ENCODE results near the gene TRHDE. TPM values are rescaled to one million over a fixed set of nuclear protein-coding genes. Genes with fewer than 3 reads are reported as not detected.

The TRHDE gene
- total RNA-seq (5.9 and 7.3 TPM in 2 replicates), polyA plus RNA-seq (8.8 and 17.6 TPM in 2 replicates), polyA minus RNA-seq (ENCODE audit: low replicate concordance) (5.3 and 12.8 TPM in 2 replicates)
- polyA plus RNA-seq (2012) = 7.1 and 7.7 TPM in 2 replicates

GRCh38 chr12:72272091-72272661 is at the start of gene TRHDE:
Gene TRHDE (plus strand): TSS chr12:72272370. CDS start chr12:72272644, 274 bp downstream.
- no peaks in the 10 kb centered on the region for H3K36me3 ChIP-seq (ENCODE audit: control insufficient read depth, insufficient read depth, low read length)
- H3K4me2 ChIP-seq (ENCODE audit: extremely low read depth, insufficient read depth, low read length) = peak within 1 kb of the TSS; percentile 77
- H3K27me3 ChIP-seq (ENCODE audit: control insufficient read depth, insufficient read depth, low read length) = peaks cover 6% of the 10 kb centered on the region
- TF ChIP-seq EZH2 (IDR thresholded peaks at IDR 0.05; ENCODE audit: low read length, missing control alignments) (no peak), CTCF (conservative IDR thresholded peaks at IDR 0.05 in 1 of 2, IDR thresholded peaks at IDR 0.05 in 1 of 2; ENCODE audit: low read depth in 1 of 2, low read length in 2 of 2) (no peak)
- H3K9me3 ChIP-seq (ENCODE audit: control insufficient read depth, insufficient read depth, low read depth, low read length) = no peaks in the 10 kb centered on the region
- no peaks in the 10 kb centered on the region for H4K20me1 ChIP-seq (ENCODE audit: control insufficient read depth, extremely low read depth, insufficient read depth, low read length)
- peak within 1 kb of the TSS; percentile 85 for H3K27ac ChIP-seq (ENCODE audit: insufficient read depth, low read length)
- H3K79me2 ChIP-seq (ENCODE audit: control insufficient read depth, insufficient read depth, low read length) = peaks cover 67% of the 10 kb centered on the region
- peak; percentile 71 to 79 for DNase-seq (ENCODE audit: low read depth in 2 of 2)
- H3K4me1 ChIP-seq (ENCODE audit: control insufficient read depth, extremely low read depth, insufficient read depth, low read length) = no peaks in the 10 kb centered on the region
- peak within 1 kb of the TSS; percentile 77 for H3K9ac ChIP-seq (ENCODE audit: insufficient read depth, low read length)
- H2AFZ ChIP-seq (ENCODE audit: low read length) = peak within 1 kb of the TSS; percentile 71
- peak within 1 kb of the TSS; percentile 72 to 83 (median 77) for H3K4me3 ChIP-seq (replicated peaks in 1 of 4; ENCODE audit: control extremely low read depth in 1 of 4, insufficient read depth in 1 of 4, low read depth in 3 of 4, low read length in 4 of 4)

GRCh38 chr12:72226510-72226909 is 45.7 kb upstream of the TRHDE start:
- Histone ChIP-seq H3K4me1 (ENCODE audit: control insufficient read depth, extremely low read depth, insufficient read depth, low read length) (peaks cover 1% of the 10 kb centered on the region), H3K9me3 (ENCODE audit: control insufficient read depth, insufficient read depth, low read depth, low read length) (no peaks in the 10 kb centered on the region), H3K4me2 (ENCODE audit: extremely low read depth, insufficient read depth, low read length) (no peak overlapping the region), H3K4me3 (replicated peaks in 1 of 4; ENCODE audit: control extremely low read depth in 1 of 4, insufficient read depth in 1 of 4, low read depth in 3 of 4, low read length in 4 of 4) (no peak overlapping the region), H2AFZ (ENCODE audit: low read length) (no peak overlapping the region), H3K79me2 (ENCODE audit: control insufficient read depth, insufficient read depth, low read length) (no peaks in the 10 kb centered on the region), H3K9ac (ENCODE audit: insufficient read depth, low read length) (no peak overlapping the region), H3K27ac (ENCODE audit: insufficient read depth, low read length) (no peak overlapping the region), H4K20me1 (ENCODE audit: control insufficient read depth, extremely low read depth, insufficient read depth, low read length) (no peaks in the 10 kb centered on the region), H3K36me3 (ENCODE audit: control insufficient read depth, insufficient read depth, low read length) (no peaks in the 10 kb centered on the region), H3K27me3 (ENCODE audit: control insufficient read depth, insufficient read depth, low read length) (no peaks in the 10 kb centered on the region)
- no peak for DNase-seq (ENCODE audit: low read depth in 2 of 2)
- TF ChIP-seq EZH2 (IDR thresholded peaks at IDR 0.05; ENCODE audit: low read length, missing control alignments) = no peak
- no peak for TF ChIP-seq CTCF (conservative IDR thresholded peaks at IDR 0.05 in 1 of 2, IDR thresholded peaks at IDR 0.05 in 1 of 2; ENCODE audit: low read depth in 1 of 2, low read length in 2 of 2)

GRCh38 chr12:72228424-72228823 is 43.7 kb upstream of the TRHDE start:
- no peak overlapping the region for H3K4me2 ChIP-seq (ENCODE audit: extremely low read depth, insufficient read depth, low read length)
- H3K9me3 ChIP-seq (ENCODE audit: control insufficient read depth, insufficient read depth, low read depth, low read length) = no peaks in the 10 kb centered on the region
- H2AFZ ChIP-seq (ENCODE audit: low read length) = no peak overlapping the region
- no peaks in the 10 kb centered on the region for H3K27me3 ChIP-seq (ENCODE audit: control insufficient read depth, insufficient read depth, low read length)
- H3K4me1 ChIP-seq (ENCODE audit: control insufficient read depth, extremely low read depth, insufficient read depth, low read length) = peaks cover 3% of the 10 kb centered on the region
- no peaks in the 10 kb centered on the region for H3K36me3 ChIP-seq (ENCODE audit: control insufficient read depth, insufficient read depth, low read length)
- peak in 1 of 2 donors; percentile 15 for DNase-seq (ENCODE audit: low read depth in 2 of 2)
- H3K79me2 ChIP-seq (ENCODE audit: control insufficient read depth, insufficient read depth, low read length) = no peaks in the 10 kb centered on the region
- no peak overlapping the region for H3K9ac ChIP-seq (ENCODE audit: insufficient read depth, low read length)
- TF ChIP-seq EZH2 (IDR thresholded peaks at IDR 0.05; ENCODE audit: low read length, missing control alignments) = no peak
- no peak for TF ChIP-seq CTCF (conservative IDR thresholded peaks at IDR 0.05 in 1 of 2, IDR thresholded peaks at IDR 0.05 in 1 of 2; ENCODE audit: low read depth in 1 of 2, low read length in 2 of 2)
- H3K4me3 ChIP-seq (replicated peaks in 1 of 4; ENCODE audit: control extremely low read depth in 1 of 4, insufficient read depth in 1 of 4, low read depth in 3 of 4, low read length in 4 of 4) = no peak overlapping the region
- no peaks in the 10 kb centered on the region for H4K20me1 ChIP-seq (ENCODE audit: control insufficient read depth, extremely low read depth, insufficient read depth, low read length)
- H3K27ac ChIP-seq (ENCODE audit: insufficient read depth, low read length) = no peak overlapping the region

All from fibroblast of lung (primary cell).